Fibroblast of gingiva (primary cell): ENCODE results near the gene IRS2.

Experiments used
- DNase-seq: peaks from one replicate; pipeline ENCODE4 v3.0.0-alpha.2; 2011; ENCODE audit warnings: low read depth

IRS2 gene

GRCh38 chr13:109779876-109780510, 6.4 kb downstream of the IRS2 start:
- DNase-seq, result no peak

GRCh38 chr13:109779074-109779473, 7.3 kb downstream of the IRS2 start:
- no peak for DNase-seq

- DNase-seq, result peak; percentile 45
Measured at GRCh38 chr13:109778102-109778542, 8.3 kb downstream of the IRS2 start.

- no peak for DNase-seq
Measured at GRCh38 chr13:109776575-109776974, 9.8 kb downstream of the IRS2 start.

GRCh38 chr13:109773786-109774185, 12.6 kb downstream of the IRS2 start:
- DNase-seq, result no peak

GRCh38 chr13:109773276-109773675, 13.1 kb downstream of the IRS2 start:
- DNase-seq, result no peak

GRCh38 chr13:109771926-109772325, 14.5 kb downstream of the IRS2 start:
- DNase-seq, result no peak

GRCh38 chr13:109770436-109770835, 15.9 kb downstream of the IRS2 start:
- DNase-seq, result no peak

GRCh38 chr13:109769921-109770320, 16.5 kb downstream of the IRS2 start:
- no peak for DNase-seq

- no peak for DNase-seq
Measured at GRCh38 chr13:109769275-109769674, 17.1 kb downstream of the IRS2 start.

- DNase-seq, result no peak
Measured at GRCh38 chr13:109768616-109769015, 17.8 kb downstream of the IRS2 start.

GRCh38 chr13:109768176-109768575, 18.2 kb downstream of the IRS2 start:
- no peak for DNase-seq

- no peak for DNase-seq
Measured at GRCh38 chr13:109767023-109767422, 19.4 kb downstream of the IRS2 start.

- DNase-seq, result peak; percentile 64
Measured at GRCh38 chr13:109764470-109765291, 21.7 kb downstream of the IRS2 start.

- DNase-seq, result no peak
Measured at GRCh38 chr13:109764045-109764444, 22.3 kb downstream of the IRS2 start.

GRCh38 chr13:109762791-109763190, 23.6 kb downstream of the IRS2 start:
- no peak for DNase-seq

- no peak for DNase-seq
Measured at GRCh38 chr13:109761695-109762094, 24.7 kb downstream of the IRS2 start.

GRCh38 chr13:109760951-109761350, 25.4 kb downstream of the IRS2 start:
- no peak for DNase-seq

- no peak for DNase-seq
Measured at GRCh38 chr13:109760402-109760801, 26.0 kb downstream of the IRS2 start.

- DNase-seq, result no peak
Measured at GRCh38 chr13:109759609-109760008, 26.8 kb downstream of the IRS2 start.

GRCh38 chr13:109758937-109759480, 27.4 kb downstream of the IRS2 start:
- no peak for DNase-seq

GRCh38 chr13:109756778-109757177, 29.6 kb downstream of the IRS2 start:
- peak; percentile 74 for DNase-seq

- DNase-seq, result no peak
Measured at GRCh38 chr13:109755997-109756396, 30.4 kb downstream of the IRS2 start.
